GM23338 (cell line): Measurements from ENCODE around the gene REXO5. TPM values are rescaled to one million over a fixed set of nuclear protein-coding genes. Genes with fewer than 3 reads are reported as not detected.

Experiments
- ATAC-seq: fragments of 200-7000 bp; cut with Tn5 transposase; 3 replicates; pipeline ENCODE4 v1.9.1; 2020
- DNase-seq: peaks from one replicate; pipeline ENCODE4 v3.0.0-alpha.2; 2015; ENCODE audit warnings: low spot score
- H2AFZ ChIP-seq: fragments of 200-600 bp; sonication (generic); 2 replicates; pipeline ENCODE4 v1.8.0; 2016; ENCODE audit warnings: antibody characterized with exemption, mild to moderate bottlenecking, moderate library complexity
- H3F3A ChIP-seq: fragments of 200-600 bp; sonication (generic); replicated peaks from 2 replicates; pipeline ENCODE4 v1.8.0; 2017; ENCODE audit warnings: antibody characterized with exemption, mixed run types, low read depth
- H3K27ac ChIP-seq: fragments of 200-600 bp; sonication (generic); 2 replicates; pipeline ENCODE4 v1.6.1; 2016; ENCODE audit warnings: low read depth
- H3K27me3 ChIP-seq: fragments of 200-600 bp; sonication (generic); 2 replicates; pipeline ENCODE4 v1.8.0; 2016; ENCODE audit warnings: mild to moderate bottlenecking, mixed run types, moderate library complexity; ENCODE audit not compliant: insufficient read depth
- H3K36me3 ChIP-seq: fragments of 200-600 bp; sonication (generic); 2 replicates; pipeline ENCODE4 v1.8.0; 2016; ENCODE audit warnings: mild to moderate bottlenecking; ENCODE audit not compliant: insufficient read depth
- H3K4me1 ChIP-seq: fragments of 200-600 bp; sonication (generic); 2 replicates; pipeline ENCODE4 v1.8.0; 2016; ENCODE audit warnings: mild to moderate bottlenecking, moderate library complexity; ENCODE audit not compliant: insufficient read depth
- H3K4me2 ChIP-seq: fragments of 200-600 bp; sonication (generic); 2 replicates; pipeline ENCODE4 v1.7.1; 2017; ENCODE audit warnings: mixed run types
- H3K4me3 ChIP-seq: fragments of 200-600 bp; sonication (generic); 2 replicates; pipeline ENCODE4 v1.6.1; 2016; ENCODE audit warnings: mixed run types
- H3K79me2 ChIP-seq: fragments of 200-600 bp; sonication (generic); replicated peaks from 2 replicates; pipeline ENCODE4 v1.8.0; 2017; ENCODE audit warnings: mild to moderate bottlenecking; ENCODE audit not compliant: insufficient read depth
- H3K9me2 ChIP-seq: fragments of 200-600 bp; sonication (generic); 2 replicates; pipeline ENCODE4 v1.8.0; 2017; ENCODE audit not compliant: insufficient read depth
- H4K20me1 ChIP-seq: fragments of 200-600 bp; sonication (generic); replicated peaks from 2 replicates; pipeline ENCODE4 v1.8.0; 2017; ENCODE audit warnings: mild to moderate bottlenecking; ENCODE audit not compliant: insufficient read depth
- H3K27ac Mint-ChIP-seq: 2 replicates; pipeline ENCODE4 v1.8.0; 2020; ENCODE audit warnings: inconsistent platforms, mild to moderate bottlenecking, moderate library complexity, mixed read lengths
- H3K27me3 Mint-ChIP-seq: 3 replicates; pipeline ENCODE4 v1.8.0; 2022; ENCODE audit warnings: low read depth, mild to moderate bottlenecking, moderate library complexity, mixed read lengths, inconsistent platforms; ENCODE audit not compliant: insufficient read depth, poor library complexity
- H3K36me3 Mint-ChIP-seq: 3 replicates; pipeline ENCODE4 v1.8.0; 2021; ENCODE audit warnings: low read depth, mild to moderate bottlenecking, inconsistent platforms, moderate library complexity, mixed read lengths
- H3K4me1 Mint-ChIP-seq: 3 replicates; pipeline ENCODE4 v1.8.0; 2020; ENCODE audit warnings: mild to moderate bottlenecking, inconsistent platforms, mixed read lengths
- H3K4me3 Mint-ChIP-seq: 3 replicates; pipeline ENCODE4 v1.8.0; 2021; ENCODE audit warnings: moderate library complexity, mild to moderate bottlenecking, inconsistent platforms, mixed read lengths
- H3K9me3 Mint-ChIP-seq: 3 replicates; pipeline ENCODE4 v1.8.0; 2020; ENCODE audit warnings: moderate library complexity, mild to moderate bottlenecking, inconsistent platforms, mixed read lengths
- CREB1 ChIP-seq: fragments of 250-450 bp; sonication (Bioruptor Pico); IDR thresholded peaks from 2 replicates; pipeline ENCODE4 v1.5.0; 2020; ENCODE audit warnings: low read depth, mild to moderate bottlenecking, moderate library complexity
- EZH2 ChIP-seq: fragments of 200-600 bp; sonication (generic); IDR thresholded peaks from one replicate; pipeline ENCODE4 v1.8.0; 2017; ENCODE audit warnings: antibody characterized with exemption, mild to moderate bottlenecking, low read depth; ENCODE audit not compliant: unreplicated experiment
- EZH2phosphoT487 ChIP-seq: fragments of 200-600 bp; sonication (generic); IDR thresholded peaks from one replicate; pipeline ENCODE4 v1.8.1; 2018; ENCODE audit warnings: antibody characterized with exemption; ENCODE audit not compliant: unreplicated experiment
- JUNB ChIP-seq: IDR thresholded peaks from one replicate; pipeline ENCODE4 v1.6.1; 2016; ENCODE audit warnings: antibody characterized with exemption; ENCODE audit not compliant: unreplicated experiment
- NANOG ChIP-seq: IDR thresholded peaks from 2 replicates; pipeline ENCODE4 v1.6.1; 2016; ENCODE audit warnings: antibody characterized with exemption, borderline replicate concordance
- POLR2AphosphoS5 ChIP-seq: IDR thresholded peaks from 2 replicates; pipeline ENCODE4 v1.6.1; 2016; ENCODE audit warnings: antibody characterized with exemption, low read depth
- STAT1 ChIP-seq: IDR thresholded peaks from one replicate; pipeline ENCODE4 v1.6.1; 2016; ENCODE audit warnings: antibody characterized with exemption; ENCODE audit not compliant: unreplicated experiment
- ZNF331 ChIP-seq: fragments of 250-450 bp; sonication (Bioruptor Pico); IDR thresholded peaks from 2 replicates; pipeline ENCODE4 v1.5.0; 2020; ENCODE audit warnings: low read depth, mild to moderate bottlenecking, moderate library complexity
- polyA plus RNA-seq: library from polyadenylated mRNA; unstranded; fragments of >200 nt; fragmentation: Nextera tagmentation; extraction: Ambion mirVana; gene quantifications from 2 replicates; pipeline ENCODE4 v1.2.1, GENCODE V29; 2016
- total RNA-seq: library from RNA; depleted of rRNA; stranded (reverse); fragments of >200 nt; shearing (Covaris generic); gene quantifications from 2 replicates; pipeline ENCODE4 v1.2.3, GENCODE V29; 2014
- TF ChIP-seq, protein P1 (sequence below): fragments of 250-450 bp; sonication (Bioruptor Pico); IDR thresholded peaks from 2 replicates; pipeline ENCODE4 v1.5.0; 2020; ENCODE audit warnings: mild to moderate bottlenecking, moderate library complexity

Gene REXO5
- total and polyA plus RNA-seq, 2 experiments from 2014 or later, result 6.5 to 6.9 TPM

DNA sequence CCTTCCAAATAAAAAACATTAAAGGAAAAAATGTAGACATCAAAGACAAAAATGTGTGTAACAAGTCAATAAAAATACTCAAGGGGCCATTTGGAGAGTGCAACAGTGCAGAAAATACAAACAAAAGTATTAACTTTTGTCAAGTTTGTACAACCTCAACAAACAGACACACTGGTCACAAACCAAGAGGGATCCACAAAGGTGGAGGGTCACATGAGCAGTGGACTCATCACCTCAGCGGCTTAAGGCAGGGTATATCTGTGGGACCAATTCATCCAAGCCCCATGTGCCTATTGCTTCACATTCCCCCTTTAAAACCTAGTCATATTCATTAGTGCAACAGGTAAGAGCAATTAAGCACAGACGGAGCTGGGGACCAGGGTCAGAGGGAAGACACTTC lies 48.6 kb downstream of the REXO5 start:
- Histone ChIP-seq H3K27ac (no peak overlapping the region), H3K36me3 (no peaks in the 10 kb centered on the region; the same call in 1 of the 2 replicates), H3K4me2 (no peak overlapping the region), H3K9me2 (no peaks in the 10 kb centered on the region), H3K4me1 (peaks cover 27% of the 10 kb centered on the region), H4K20me1 (no peaks in the 10 kb centered on the region; the same call in 1 of the 2 replicates), H3F3A (no peaks in the 10 kb centered on the region), H3K4me3 (no peak overlapping the region), H3K27me3 (no peaks in the 10 kb centered on the region), H3K79me2 (0 out of 2 replicates have a peak, but pooled peaks cover 8% of the 10 kb centered on the region), H2AFZ (no peak overlapping the region)
- H3K4me3 Mint-ChIP-seq, result no peak overlapping the region
- ATAC-seq (no peak), DNase-seq (no peak)
- H3K36me3 Mint-ChIP-seq, result peaks cover 9% of the 10 kb centered on the region; the same call in 2 of the 3 replicates
- H3K27ac Mint-ChIP-seq, result no peak overlapping the region
- peaks cover 5% of the 10 kb centered on the region for H3K27me3 Mint-ChIP-seq
- no peaks in the 10 kb centered on the region for H3K9me3 Mint-ChIP-seq
- peaks cover 23% of the 10 kb centered on the region for H3K4me1 Mint-ChIP-seq
- TF ChIP-seq, protein P1, sequence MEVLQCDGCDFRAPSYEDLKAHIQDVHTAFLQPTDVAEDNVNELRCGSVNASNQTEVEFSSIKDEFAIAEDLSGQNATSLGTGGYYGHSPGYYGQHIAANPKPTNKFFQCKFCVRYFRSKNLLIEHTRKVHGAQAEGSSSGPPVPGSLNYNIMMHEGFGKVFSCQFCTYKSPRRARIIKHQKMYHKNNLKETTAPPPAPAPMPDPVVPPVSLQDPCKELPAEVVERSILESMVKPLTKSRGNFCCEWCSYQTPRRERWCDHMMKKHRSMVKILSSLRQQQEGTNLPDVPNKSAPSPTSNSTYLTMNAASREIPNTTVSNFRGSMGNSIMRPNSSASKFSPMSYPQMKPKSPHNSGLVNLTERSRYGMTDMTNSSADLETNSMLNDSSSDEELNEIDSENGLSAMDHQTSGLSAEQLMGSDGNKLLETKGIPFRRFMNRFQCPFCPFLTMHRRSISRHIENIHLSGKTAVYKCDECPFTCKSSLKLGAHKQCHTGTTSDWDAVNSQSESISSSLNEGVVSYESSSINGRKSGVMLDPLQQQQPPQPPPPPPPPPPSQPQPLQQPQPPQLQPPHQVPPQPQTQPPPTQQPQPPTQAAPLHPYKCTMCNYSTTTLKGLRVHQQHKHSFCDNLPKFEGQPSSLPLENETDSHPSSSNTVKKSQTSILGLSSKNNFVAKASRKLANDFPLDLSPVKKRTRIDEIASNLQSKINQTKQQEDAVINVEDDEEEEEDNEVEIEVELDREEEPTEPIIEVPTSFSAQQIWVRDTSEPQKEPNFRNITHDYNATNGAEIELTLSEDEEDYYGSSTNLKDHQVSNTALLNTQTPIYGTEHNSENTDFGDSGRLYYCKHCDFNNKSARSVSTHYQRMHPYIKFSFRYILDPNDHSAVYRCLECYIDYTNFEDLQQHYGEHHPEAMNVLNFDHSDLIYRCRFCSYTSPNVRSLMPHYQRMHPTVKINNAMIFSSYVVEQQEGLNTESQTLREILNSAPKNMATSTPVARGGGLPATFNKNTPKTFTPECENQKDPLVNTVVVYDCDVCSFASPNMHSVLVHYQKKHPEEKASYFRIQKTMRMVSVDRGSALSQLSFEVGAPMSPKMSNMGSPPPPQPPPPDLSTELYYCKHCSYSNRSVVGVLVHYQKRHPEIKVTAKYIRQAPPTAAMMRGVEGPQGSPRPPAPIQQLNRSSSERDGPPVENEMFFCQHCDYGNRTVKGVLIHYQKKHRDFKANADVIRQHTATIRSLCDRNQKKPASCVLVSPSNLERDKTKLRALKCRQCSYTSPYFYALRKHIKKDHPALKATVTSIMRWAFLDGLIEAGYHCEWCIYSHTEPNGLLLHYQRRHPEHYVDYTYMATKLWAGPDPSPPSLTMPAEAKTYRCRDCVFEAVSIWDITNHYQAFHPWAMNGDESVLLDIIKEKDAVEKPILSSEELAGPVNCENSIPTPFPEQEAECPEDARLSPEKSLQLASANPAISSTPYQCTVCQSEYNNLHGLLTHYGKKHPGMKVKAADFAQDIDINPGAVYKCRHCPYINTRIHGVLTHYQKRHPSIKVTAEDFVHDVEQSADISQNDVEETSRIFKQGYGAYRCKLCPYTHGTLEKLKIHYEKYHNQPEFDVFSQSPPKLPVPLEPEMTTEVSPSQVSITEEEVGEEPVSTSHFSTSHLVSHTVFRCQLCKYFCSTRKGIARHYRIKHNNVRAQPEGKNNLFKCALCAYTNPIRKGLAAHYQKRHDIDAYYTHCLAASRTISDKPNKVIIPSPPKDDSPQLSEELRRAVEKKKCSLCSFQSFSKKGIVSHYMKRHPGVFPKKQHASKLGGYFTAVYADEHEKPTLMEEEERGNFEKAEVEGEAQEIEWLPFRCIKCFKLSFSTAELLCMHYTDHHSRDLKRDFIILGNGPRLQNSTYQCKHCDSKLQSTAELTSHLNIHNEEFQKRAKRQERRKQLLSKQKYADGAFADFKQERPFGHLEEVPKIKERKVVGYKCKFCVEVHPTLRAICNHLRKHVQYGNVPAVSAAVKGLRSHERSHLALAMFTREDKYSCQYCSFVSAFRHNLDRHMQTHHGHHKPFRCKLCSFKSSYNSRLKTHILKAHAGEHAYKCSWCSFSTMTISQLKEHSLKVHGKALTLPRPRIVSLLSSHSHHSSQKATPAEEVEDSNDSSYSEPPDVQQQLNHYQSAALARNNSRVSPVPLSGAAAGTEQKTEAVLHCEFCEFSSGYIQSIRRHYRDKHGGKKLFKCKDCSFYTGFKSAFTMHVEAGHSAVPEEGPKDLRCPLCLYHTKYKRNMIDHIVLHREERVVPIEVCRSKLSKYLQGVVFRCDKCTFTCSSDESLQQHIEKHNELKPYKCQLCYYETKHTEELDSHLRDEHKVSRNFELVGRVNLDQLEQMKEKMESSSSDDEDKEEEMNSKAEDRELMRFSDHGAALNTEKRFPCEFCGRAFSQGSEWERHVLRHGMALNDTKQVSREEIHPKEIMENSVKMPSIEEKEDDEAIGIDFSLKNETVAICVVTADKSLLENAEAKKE (CRISPR knock-in tag), result no peak
- TF ChIP-seq NANOG, result no peak
- TF ChIP-seq STAT1, result no peak
- TF ChIP-seq CREB1, result no peak
- no peak for TF ChIP-seq EZH2
- no peak for TF ChIP-seq POLR2AphosphoS5

DNA sequence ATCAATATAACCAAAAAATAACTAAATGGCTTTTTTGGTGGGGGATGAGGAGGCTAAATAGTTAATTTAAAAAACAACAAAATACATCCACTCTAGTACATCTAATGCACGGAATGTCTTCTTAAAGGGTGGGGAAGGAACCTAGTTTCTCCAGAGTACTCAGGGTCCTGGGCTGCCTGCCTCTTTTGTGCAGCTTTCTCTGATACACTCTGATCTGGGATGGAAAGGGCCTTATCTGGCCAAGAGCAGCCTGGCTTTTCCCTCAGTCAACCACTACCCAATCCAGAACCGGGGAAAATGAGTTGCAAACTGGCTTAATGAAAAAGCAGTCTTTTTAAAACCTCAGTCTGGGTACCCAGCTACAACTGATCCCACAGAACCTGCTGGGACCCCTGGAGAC lies 51.0 kb downstream of the REXO5 start:
- no peaks in the 10 kb centered on the region for H3F3A ChIP-seq
- H3K4me3 ChIP-seq, result no peak overlapping the region
- no peak overlapping the region for H2AFZ ChIP-seq
- peak overlapping the region; percentile 84; the same call in 1 of the 2 replicates for H3K27ac ChIP-seq
- no peak for DNase-seq
- H3K36me3 ChIP-seq, result no peaks in the 10 kb centered on the region; the same call in 1 of the 2 replicates
- H3K4me2 ChIP-seq, result peak overlapping the region; percentile 36; the same call in 1 of the 2 replicates
- ATAC-seq, result no peak
- H3K27me3 ChIP-seq, result no peaks in the 10 kb centered on the region
- peaks cover 39% of the 10 kb centered on the region for H3K4me1 Mint-ChIP-seq
- no peaks in the 10 kb centered on the region; the same call in 1 of the 2 replicates for H4K20me1 ChIP-seq
- H3K4me1 ChIP-seq, result peaks cover 35% of the 10 kb centered on the region
- no peaks in the 10 kb centered on the region for H3K9me3 Mint-ChIP-seq
- peak overlapping the region; percentile 17; the same call in 1 of the 2 replicates for H3K27ac Mint-ChIP-seq
- peaks cover 6% of the 10 kb centered on the region for H3K27me3 Mint-ChIP-seq
- no peak overlapping the region for H3K4me3 Mint-ChIP-seq
- peaks cover 20% of the 10 kb centered on the region for H3K36me3 Mint-ChIP-seq
- H3K9me2 ChIP-seq, result no peaks in the 10 kb centered on the region
- H3K79me2 ChIP-seq, result peaks cover 8% of the 10 kb centered on the region; the same call in 1 of the 2 replicates
- TF ChIP-seq POLR2AphosphoS5 (no peak), JUNB (no peak), ZNF331 (CRISPR knock-in tag) (no peak), EZH2phosphoT487 (no peak), CREB1 (no peak)
